Measurements from ENCODE around the gene PPT2. TPM values are rescaled to one million over a fixed set of nuclear protein-coding genes. Genes with fewer than 3 reads are reported as not detected.

Gene PPT2, protein sequence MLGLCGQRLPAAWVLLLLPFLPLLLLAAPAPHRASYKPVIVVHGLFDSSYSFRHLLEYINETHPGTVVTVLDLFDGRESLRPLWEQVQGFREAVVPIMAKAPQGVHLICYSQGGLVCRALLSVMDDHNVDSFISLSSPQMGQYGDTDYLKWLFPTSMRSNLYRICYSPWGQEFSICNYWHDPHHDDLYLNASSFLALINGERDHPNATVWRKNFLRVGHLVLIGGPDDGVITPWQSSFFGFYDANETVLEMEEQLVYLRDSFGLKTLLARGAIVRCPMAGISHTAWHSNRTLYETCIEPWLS
- 10 to 100 TPM; 26.0 to 37.6 TPM for total RNA-seq
- 10 to 100 TPM in 1 of 2 donors, 1 to 10 TPM in 1; 4.3 to 29.7 TPM for polyA plus RNA-seq
- long read RNA-seq, donor 1, transcript PPT2-245 (9 exons, 1,759 nt): minor isoform, 5 of 27 reads
- long read RNA-seq, donor 1, transcript PPT2-244 (9 exons, 2,053 nt): major isoform, 11 of 27 reads
- long read RNA-seq, donor 1, partial matches to known transcripts: 9 of 27 reads
- long read RNA-seq, donor 1, other reads (novel, unspliced or antisense): 1 of 27 reads
- long read RNA-seq, donor 2, partial matches to known transcripts: 4 of 6 reads
- long read RNA-seq, donor 2, other reads (novel, unspliced or antisense): 0 of 6 reads

- peak within 1 kb of the TSS; percentile 64 to 73 for H3K4me3 ChIP-seq (ENCODE audit: low read length in 2 of 2)
- intact Hi-C loops (cut with DNase I): loop anchor here (1.0 to 2.0 kb wide), 4 partner anchors 23 to 35 kb away; partner anchors contain the start of genes AGPAT1 (in 1 of the 2) and FKBPL (in 1 of the 2)
- H3K4me1 ChIP-seq (ENCODE audit: control insufficient read depth in 1 of 2, insufficient read depth in 2 of 2, low read length in 2 of 2): peaks cover 0 to 3% of the 10 kb centered on the region in 2 donors
- DNase-seq (peak; percentile 95 to 96), ATAC-seq (ENCODE audit: low FRiP score) (peak; percentile 93)
- peaks cover 0 to 5% of the 10 kb centered on the region in 2 donors for H3K36me3 ChIP-seq (ENCODE audit: control insufficient read depth in 1 of 2, insufficient read depth in 2 of 2, low read length in 1 of 2)
- H3K9me3 ChIP-seq (ENCODE audit: control insufficient read depth, low read length): no peaks in the 10 kb centered on the region
- 0% methylated on average over 52 of the region's 52 CpGs for WGBS, 2 donors
- H3K27ac ChIP-seq (ENCODE audit: low read depth in 1 of 2, low read length in 2 of 2): peak within 1 kb of the TSS; percentile 49 to 87
- H3K27me3 ChIP-seq (ENCODE audit: control insufficient read depth in 1 of 2, insufficient read depth in 2 of 2, low read length in 1 of 2): no peaks in the 10 kb centered on the region
These were observed at the start of gene PPT2 for GRCh38 chr6:32153564-32154513. PPT2 (plus strand) TSS chr6:32154141; CDS start chr6:32154595, 454 bp downstream.

- ATAC-seq (ENCODE audit: low FRiP score): no peak
- H3K9me3 ChIP-seq (ENCODE audit: control insufficient read depth, low read length): no peaks in the 10 kb centered on the region
- H3K36me3 ChIP-seq (ENCODE audit: control insufficient read depth in 1 of 2, insufficient read depth in 2 of 2, low read length in 1 of 2): no peaks in the 10 kb centered on the region
- no peak overlapping the region for H3K27ac ChIP-seq (ENCODE audit: low read depth in 1 of 2, low read length in 2 of 2)
- DNase-seq: no peak
- no peaks in the 10 kb centered on the region for H3K27me3 ChIP-seq (ENCODE audit: control insufficient read depth in 1 of 2, insufficient read depth in 2 of 2, low read length in 1 of 2)
- WGBS, 2 donors: 85 to 89% methylated on average over 4 of the region's 4 CpGs
- peaks cover 0 to 5% of the 10 kb centered on the region in 2 donors for H3K4me1 ChIP-seq (ENCODE audit: control insufficient read depth in 1 of 2, insufficient read depth in 2 of 2, low read length in 2 of 2)
- H3K4me3 ChIP-seq (ENCODE audit: low read length in 2 of 2): no peak overlapping the region
- intact Hi-C loops (cut with DNase I): no loop called here
These were observed 48.5 kb upstream of the PPT2 start for GRCh38 chr6:32105433-32105832.

GRCh38 chr6:32107406-32107805 lies 46.5 kb upstream of the PPT2 start:
- DNase-seq (peak; percentile 70 to 79), ATAC-seq (ENCODE audit: low FRiP score) (no peak)
- no peaks in the 10 kb centered on the region for H3K27me3 ChIP-seq (ENCODE audit: control insufficient read depth in 1 of 2, insufficient read depth in 2 of 2, low read length in 1 of 2)
- intact Hi-C loops (cut with DNase I): loop anchor here in 1 of 2 donors (2.0 kb wide), 1 partner anchor 15 kb away; no protein-coding TSS in a partner anchor
- H3K36me3 ChIP-seq (ENCODE audit: control insufficient read depth in 1 of 2, insufficient read depth in 2 of 2, low read length in 1 of 2): no peaks in the 10 kb centered on the region
- peaks cover 0 to 5% of the 10 kb centered on the region in 2 donors for H3K4me1 ChIP-seq (ENCODE audit: control insufficient read depth in 1 of 2, insufficient read depth in 2 of 2, low read length in 2 of 2)
- H3K4me3 ChIP-seq (ENCODE audit: low read length in 2 of 2): no peak overlapping the region
- H3K27ac ChIP-seq (ENCODE audit: low read depth in 1 of 2, low read length in 2 of 2): peak overlapping the region in 1 of 2 donors; percentile 73
- H3K9me3 ChIP-seq (ENCODE audit: control insufficient read depth, low read length): no peaks in the 10 kb centered on the region
- 6 to 14% methylated on average over 1 of the region's 1 CpG for WGBS, 2 donors

DNA sequence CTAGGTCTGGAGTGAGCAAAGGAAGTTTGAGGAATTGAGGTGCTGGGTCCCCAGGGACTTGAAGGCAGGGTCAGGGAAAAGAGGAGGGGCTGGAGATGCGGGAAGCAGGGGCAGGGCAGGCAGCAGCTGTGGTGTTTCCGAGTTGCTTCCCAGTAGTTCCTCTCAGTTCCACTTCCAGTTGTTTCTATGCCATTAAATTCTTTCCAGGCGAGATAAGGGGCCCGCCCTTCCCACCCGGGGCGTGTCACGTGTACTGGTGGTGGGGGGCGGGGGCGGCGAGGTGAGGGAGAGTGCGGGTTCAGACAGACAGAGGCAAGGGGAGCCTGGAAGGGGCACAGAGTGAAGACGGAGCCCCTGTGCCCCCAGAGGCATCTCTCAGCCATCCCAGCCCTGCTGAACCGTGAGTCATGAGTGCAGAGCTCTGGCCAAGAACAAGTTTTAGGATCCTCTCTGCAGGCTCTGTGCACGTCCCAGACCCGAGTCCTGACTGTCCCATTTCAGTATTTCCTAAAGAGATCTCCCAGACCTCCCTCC lies 45.8 kb upstream of the PPT2 start:
- ATAC-seq (ENCODE audit: low FRiP score): peak; percentile 84
- H3K27me3 ChIP-seq (ENCODE audit: control insufficient read depth in 1 of 2, insufficient read depth in 2 of 2, low read length in 1 of 2): no peaks in the 10 kb centered on the region
- H3K4me3 ChIP-seq (ENCODE audit: low read length in 2 of 2): peak overlapping the region in 1 of 2 donors; percentile 1
- intact Hi-C loops (cut with DNase I): no loop called here
- peaks cover 0 to 5% of the 10 kb centered on the region in 2 donors for H3K4me1 ChIP-seq (ENCODE audit: control insufficient read depth in 1 of 2, insufficient read depth in 2 of 2, low read length in 2 of 2)
- peak overlapping the region; percentile 31 to 73 for H3K27ac ChIP-seq (ENCODE audit: low read depth in 1 of 2, low read length in 2 of 2)
- no peaks in the 10 kb centered on the region for H3K9me3 ChIP-seq (ENCODE audit: control insufficient read depth, low read length)
- WGBS, 2 donors: 0 to 2% methylated on average over 9 to 15 of the region's 15 CpGs
- peak; percentile 75 to 85 for DNase-seq
- H3K36me3 ChIP-seq (ENCODE audit: control insufficient read depth in 1 of 2, insufficient read depth in 2 of 2, low read length in 1 of 2): no peaks in the 10 kb centered on the region

GRCh38 chr6:32108727-32109113 lies 45.2 kb upstream of the PPT2 start:
- WGBS, 2 donors: 8 to 10% methylated on average over 6 of the region's 6 CpGs
- no peaks in the 10 kb centered on the region for H3K9me3 ChIP-seq (ENCODE audit: control insufficient read depth, low read length)
- ATAC-seq (ENCODE audit: low FRiP score) (peak; percentile 20), DNase-seq (no peak)
- peak overlapping the region in 1 of 2 donors; percentile 4 for H3K27ac ChIP-seq (ENCODE audit: low read depth in 1 of 2, low read length in 2 of 2)
- H3K4me1 ChIP-seq (ENCODE audit: control insufficient read depth in 1 of 2, insufficient read depth in 2 of 2, low read length in 2 of 2): peaks cover 0 to 5% of the 10 kb centered on the region in 2 donors
- H3K4me3 ChIP-seq (ENCODE audit: low read length in 2 of 2): peak overlapping the region in 1 of 2 donors; percentile 1
- H3K27me3 ChIP-seq (ENCODE audit: control insufficient read depth in 1 of 2, insufficient read depth in 2 of 2, low read length in 1 of 2): no peaks in the 10 kb centered on the region
- intact Hi-C loops (cut with DNase I): no loop called here
- no peaks in the 10 kb centered on the region for H3K36me3 ChIP-seq (ENCODE audit: control insufficient read depth in 1 of 2, insufficient read depth in 2 of 2, low read length in 1 of 2)

DNA sequence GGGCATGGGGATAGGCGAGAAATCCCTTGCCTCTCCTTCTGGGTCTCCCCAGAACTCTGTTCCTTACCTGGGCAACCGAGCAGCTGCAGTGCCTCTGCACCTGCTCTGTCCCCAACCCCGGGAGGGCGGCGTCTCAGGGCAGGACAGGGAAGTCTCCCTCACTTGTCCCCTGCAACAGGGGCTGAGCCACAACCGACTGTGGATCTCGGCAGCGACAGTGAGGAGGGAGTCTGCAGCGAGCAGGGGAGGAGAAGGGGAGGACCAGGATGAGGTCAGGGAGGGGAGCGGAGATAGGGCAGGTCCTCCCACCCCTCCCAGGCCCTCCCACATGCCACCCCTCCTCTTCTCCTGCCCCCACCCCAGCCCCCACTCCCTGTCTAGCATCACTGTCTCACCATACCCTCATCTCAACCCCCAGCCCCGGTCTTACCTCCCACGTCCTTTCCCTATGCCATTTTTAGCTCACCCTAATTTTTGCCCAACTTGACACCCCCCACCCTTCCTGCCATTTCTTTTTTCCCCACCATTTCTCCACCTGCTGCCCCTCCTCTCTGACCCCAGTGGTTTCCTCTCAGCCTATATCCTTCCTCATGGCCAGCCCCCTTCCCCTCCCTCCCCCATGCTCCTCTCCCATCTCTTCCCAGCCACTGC lies 44.7 kb upstream of the PPT2 start, which contains the start of gene TNXB:
Gene TNXB (minus strand): TSS at position 225 of the 651 bp plus-strand sequence. CDS start 11,140 bp downstream, outside the sequence.
- H3K4me1 ChIP-seq (ENCODE audit: control insufficient read depth in 1 of 2, insufficient read depth in 2 of 2, low read length in 2 of 2): peaks cover 0 to 5% of the 10 kb centered on the region in 2 donors

GRCh38 chr6:32109765-32110160 lies 44.2 kb upstream of the PPT2 start:
- Histone ChIP-seq H3K4me1 (ENCODE audit: control insufficient read depth in 1 of 2, insufficient read depth in 2 of 2, low read length in 2 of 2) (peaks cover 0 to 5% of the 10 kb centered on the region in 2 donors), H3K27ac (ENCODE audit: low read depth in 1 of 2, low read length in 2 of 2) (peak overlapping the region in 1 of 2 donors; percentile 27), H3K27me3 (ENCODE audit: control insufficient read depth in 1 of 2, insufficient read depth in 2 of 2, low read length in 1 of 2) (no peaks in the 10 kb centered on the region), H3K9me3 (ENCODE audit: control insufficient read depth, low read length) (no peaks in the 10 kb centered on the region), H3K36me3 (ENCODE audit: control insufficient read depth in 1 of 2, insufficient read depth in 2 of 2, low read length in 1 of 2) (no peaks in the 10 kb centered on the region), H3K4me3 (ENCODE audit: low read length in 2 of 2) (no peak overlapping the region)
- no peak for DNase-seq
- no peak for ATAC-seq (ENCODE audit: low FRiP score)
- intact Hi-C loops (cut with DNase I): loop anchor here in 1 of 2 donors (10.0 kb wide), 1 partner anchor 145 kb away; no protein-coding TSS in a partner anchor
- WGBS, 2 donors: 60 to 70% methylated on average over 6 of the region's 6 CpGs

More for the DNA sequence above, 44.7 kb upstream of the PPT2 start, which contains the start of gene TNXB:
- Histone ChIP-seq H3K9me3 (ENCODE audit: control insufficient read depth, low read length) (no peaks in the 10 kb centered on the region), H3K4me3 (ENCODE audit: low read length in 2 of 2) (peak within 1 kb of the TSS in 1 of 2 donors; percentile 1), H3K27me3 (ENCODE audit: control insufficient read depth in 1 of 2, insufficient read depth in 2 of 2, low read length in 1 of 2) (no peaks in the 10 kb centered on the region), H3K27ac (ENCODE audit: low read depth in 1 of 2, low read length in 2 of 2) (peak within 1 kb of the TSS; percentile 27 to 31), H3K36me3 (ENCODE audit: control insufficient read depth in 1 of 2, insufficient read depth in 2 of 2, low read length in 1 of 2) (no peaks in the 10 kb centered on the region)
- 7 to 11% methylated on average over 11 to 12 of the region's 12 CpGs for WGBS, 2 donors
- DNase-seq (peak; percentile 53 to 78), ATAC-seq (ENCODE audit: low FRiP score) (peak; percentile 28)
- intact Hi-C loops (cut with DNase I): no loop called here

Measured in aorta (tissue), 5 donors.